COR-L47 (cell line): ENCODE data around the gene COL6A3.

ENCODE experiments used
- DNase-seq: peaks from one replicate; lab custom pipeline; 2025; lab: John Stamatoyannopoulos, UW

COL6A3 gene

DNA sequence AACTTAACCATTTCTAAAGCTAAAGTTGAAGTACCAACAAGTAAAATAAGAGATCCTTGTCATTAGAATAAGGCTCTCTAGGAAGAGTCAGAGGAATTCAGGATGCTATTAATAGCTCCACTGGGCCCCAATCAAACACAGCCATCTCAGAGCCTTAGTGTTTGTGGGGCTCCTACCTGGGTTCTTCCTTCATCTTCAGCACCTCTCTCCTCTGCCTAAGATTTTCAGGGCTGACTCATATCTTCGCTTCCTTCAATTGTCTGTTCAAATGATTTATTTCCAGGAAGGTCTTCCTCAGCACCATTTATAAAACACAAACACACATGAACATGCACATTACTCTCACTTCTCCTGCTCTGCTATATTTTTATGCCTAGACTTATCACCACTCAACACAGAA lies 119.5 kb downstream of the COL6A3 start:
- no peak for DNase-seq

DNA sequence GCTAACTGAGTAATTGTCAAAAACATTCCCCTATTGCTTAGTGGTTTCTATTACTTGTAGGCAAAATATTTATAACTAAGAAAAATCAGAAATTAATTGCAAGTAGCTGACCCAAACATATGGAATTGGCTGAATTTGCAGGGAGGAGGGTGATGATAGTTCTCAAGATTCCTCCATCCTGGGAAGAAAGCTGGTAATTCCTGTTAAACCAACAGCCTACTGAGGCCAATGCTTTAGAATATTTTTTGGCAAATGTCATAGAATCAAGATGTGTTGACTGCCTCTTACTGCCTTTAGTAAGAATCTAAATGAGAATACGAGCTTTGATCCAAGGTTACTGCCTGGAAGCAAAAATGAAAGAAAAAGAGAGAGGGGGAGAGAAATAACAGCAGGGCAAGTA lies 120.0 kb downstream of the COL6A3 start:
- no peak for DNase-seq

DNA sequence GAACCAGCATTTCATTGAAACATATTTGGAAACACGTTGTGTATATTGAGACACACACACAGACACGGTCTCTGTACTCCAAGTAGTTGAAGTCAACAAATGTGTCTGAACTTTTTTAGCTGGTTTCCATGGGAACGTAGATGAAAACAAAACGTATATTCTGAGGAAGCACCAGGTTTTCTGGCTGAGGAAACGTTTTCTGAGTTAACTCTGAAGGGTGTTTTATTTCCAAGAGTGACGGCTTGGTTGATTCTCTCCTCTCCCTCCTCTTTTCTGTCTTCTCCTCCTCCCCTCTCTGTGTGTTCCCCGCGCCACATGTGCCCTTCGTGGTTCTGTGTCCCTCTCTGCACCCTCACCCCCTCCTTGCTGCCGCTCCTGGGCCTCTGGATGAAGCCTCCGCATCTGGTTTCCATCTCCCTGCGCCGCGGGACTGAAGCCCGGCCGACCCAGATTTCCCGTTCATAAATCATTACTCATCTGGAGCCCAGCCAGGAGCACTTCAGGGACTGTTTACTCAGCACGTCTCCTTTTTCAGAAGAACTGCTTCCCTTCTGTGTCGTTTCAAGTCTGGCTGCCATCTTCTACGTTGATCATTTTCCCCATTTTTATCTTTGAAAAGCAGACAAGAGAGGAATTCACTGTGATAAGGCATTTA lies 122.7 kb downstream of the COL6A3 start:
- DNase-seq, result peak; percentile 66

DNA sequence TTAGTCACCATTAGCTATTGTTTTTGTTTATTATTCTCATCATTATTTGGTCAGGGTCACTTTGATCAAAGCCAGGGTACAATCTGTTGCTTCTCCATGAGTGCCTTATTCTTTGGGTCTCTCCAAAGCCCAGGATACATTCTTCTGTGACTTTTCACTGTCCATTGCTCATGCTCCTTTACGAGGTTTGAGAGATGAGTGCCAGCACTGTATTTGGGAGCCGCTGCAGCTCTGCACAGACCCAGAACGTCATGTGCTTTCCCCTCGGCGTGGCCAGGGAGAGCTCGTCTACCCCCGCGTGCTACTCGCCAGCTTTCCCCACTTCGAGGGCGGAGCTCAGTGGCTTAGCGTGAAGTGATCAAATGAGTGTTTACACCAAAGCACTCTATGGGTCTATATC lies 123.7 kb downstream of the COL6A3 start:
- DNase-seq, result no peak

DNA sequence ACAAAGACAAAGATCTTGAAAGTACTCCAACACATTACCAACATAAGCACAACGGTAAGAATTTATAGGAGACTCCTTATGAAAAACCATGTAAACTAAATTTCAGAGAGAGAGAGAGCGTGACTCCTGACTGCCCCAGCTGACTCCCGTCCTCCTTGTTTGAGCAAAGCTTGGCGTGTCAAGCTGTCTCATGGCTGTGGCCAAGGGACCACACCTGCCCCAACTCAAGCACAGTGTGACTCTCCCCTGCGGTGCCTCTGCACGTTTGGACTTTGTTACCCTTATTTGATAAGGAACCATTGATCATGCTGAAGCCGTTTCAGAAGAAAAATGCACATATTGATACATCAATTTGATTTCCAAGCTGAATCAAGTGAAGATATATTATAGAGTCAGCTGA lies 124.8 kb downstream of the COL6A3 start:
- DNase-seq, result no peak

DNA sequence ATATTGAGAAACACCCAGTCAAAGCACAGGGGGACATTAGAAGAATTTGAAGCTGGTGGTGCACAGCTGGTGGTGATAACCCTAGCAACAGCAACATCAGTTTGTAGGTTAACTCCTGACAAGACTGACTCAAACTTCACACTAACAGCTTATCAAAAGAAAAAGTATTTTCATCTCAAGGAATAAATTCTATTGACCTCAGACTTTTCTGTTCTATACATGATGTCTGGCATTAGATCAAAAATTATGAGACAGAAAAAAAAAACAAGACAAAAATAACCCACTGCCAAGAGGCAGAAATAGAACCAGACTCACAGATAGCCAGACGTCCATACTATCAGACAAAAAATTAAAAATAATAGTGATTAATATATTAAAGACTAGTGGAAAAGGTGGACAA lies 126.1 kb downstream of the COL6A3 start:
- no peak for DNase-seq

DNA sequence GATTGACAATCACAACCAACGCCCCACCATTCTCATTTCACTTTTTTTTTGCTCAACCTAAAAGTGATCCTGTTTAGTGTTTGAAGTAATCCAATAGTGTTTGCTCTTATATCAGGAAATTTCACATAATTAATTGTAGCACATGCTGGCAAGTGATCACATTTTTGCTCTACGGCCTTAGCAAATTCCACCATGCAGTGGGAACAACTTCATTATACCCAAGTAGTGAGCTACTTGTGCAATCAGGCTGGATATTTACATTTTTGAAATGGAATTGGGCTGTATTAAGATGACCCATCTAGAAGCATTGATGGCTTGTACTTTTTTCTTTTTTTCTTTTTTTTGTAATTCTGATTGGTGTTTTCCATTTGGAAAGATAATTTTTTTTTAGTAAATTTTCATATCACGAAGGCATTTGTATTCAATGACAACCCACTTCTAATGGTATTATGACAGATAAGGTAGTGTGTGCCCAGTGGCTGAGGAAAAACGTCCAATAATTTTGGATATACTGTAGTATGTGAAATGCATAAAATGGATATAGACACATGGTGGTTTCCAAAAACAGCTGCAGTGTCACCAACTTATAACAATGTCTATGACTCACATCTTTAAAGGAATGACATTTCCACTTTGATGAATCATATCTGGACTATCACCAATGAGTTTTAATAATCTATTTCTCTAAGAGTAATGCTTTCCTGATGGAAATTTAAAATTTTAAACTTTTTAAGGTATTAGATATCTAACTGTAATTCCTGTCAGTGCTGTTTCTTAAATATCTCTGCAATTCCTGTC lies 130.6 kb downstream of the COL6A3 start:
- no peak for DNase-seq

DNA sequence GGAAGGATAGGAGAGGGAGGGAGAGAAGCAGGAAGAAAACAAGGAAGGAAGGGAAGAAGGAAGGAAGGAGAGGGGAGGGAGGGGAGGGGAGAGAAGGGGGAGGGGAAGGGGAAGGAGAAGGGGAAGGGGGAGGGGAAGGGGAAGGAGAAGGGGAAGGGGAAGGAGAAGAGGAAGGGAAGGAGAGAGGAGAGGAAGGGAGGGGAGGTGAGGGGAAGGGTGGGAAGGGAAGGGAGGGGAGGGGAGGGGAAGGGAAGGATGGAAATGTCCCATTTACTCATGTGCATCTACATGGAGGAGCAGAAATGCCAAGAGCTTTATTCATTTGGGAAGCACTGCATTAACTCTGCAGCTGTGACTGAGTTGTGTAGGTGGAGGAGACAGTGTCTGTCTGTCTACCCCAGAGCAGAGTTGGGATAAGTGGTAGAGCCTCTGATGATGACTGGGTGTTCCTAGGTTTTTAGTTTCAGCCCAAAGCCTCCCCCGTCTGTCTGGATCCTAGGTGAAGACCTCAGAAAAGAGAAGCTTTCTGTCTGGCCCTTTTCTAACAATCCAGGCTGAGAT lies 131.3 kb downstream of the COL6A3 start:
- no peak for DNase-seq

DNA sequence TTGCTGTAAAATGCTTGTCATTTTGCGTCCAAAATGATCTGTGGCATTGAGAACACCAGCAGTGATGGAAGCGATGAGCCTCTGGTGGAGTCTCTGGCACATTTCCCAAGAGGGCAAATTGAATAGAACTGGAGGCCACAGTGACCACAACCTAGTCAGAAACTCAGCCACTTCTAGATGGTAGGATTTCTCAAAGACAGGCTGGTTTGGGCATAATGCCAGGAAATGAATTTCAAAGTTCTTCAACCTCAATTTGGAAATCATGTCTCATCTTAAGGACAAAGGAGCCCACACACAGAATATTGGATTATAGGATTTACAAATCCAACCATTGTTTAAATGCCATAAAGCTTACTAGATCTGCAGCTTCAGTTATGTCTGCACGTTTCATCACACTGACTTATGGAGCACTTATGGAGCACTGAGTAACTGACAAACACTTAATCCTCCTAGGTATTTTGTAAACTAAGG lies 132.1 kb downstream of the COL6A3 start:
- DNase-seq, result no peak

DNA sequence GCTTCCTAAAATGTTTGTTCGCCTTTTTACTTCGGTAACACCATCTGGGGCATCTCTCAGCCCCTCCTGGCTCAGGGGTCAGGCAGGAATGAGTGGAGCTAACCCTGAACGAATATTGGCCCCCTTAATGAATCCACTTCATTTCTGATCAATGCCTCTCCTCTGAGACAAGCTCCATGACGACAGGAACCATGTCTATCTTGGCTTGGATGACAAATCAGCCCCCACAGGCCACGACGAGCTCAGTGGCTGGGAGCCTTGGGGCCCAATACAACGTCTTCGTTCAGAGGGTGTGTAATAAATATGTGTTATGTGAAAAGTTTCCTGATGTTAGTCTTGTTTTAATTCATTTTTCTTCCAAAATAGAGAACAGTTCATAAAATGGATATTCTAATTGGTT lies 133.0 kb downstream of the COL6A3 start:
- no peak for DNase-seq

DNA sequence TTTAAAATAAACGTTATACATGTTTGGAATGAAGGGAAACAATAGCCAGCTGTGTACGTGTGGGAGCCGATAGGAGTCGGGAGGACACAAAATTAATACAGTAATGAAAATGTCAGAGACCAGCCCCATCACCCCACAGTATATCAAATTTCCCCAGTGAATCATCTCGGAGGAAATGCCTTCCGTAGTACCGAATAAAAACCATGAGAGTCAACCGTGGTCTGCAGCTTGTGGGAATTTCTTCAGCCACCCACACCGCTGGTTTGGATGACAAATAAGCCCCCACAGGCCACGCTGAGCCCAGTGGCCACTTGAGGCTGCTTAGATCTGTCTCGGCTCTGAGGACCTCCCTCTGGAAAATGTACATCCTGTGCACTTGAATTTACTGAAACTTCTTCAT lies 133.7 kb downstream of the COL6A3 start:
- no peak for DNase-seq

DNA sequence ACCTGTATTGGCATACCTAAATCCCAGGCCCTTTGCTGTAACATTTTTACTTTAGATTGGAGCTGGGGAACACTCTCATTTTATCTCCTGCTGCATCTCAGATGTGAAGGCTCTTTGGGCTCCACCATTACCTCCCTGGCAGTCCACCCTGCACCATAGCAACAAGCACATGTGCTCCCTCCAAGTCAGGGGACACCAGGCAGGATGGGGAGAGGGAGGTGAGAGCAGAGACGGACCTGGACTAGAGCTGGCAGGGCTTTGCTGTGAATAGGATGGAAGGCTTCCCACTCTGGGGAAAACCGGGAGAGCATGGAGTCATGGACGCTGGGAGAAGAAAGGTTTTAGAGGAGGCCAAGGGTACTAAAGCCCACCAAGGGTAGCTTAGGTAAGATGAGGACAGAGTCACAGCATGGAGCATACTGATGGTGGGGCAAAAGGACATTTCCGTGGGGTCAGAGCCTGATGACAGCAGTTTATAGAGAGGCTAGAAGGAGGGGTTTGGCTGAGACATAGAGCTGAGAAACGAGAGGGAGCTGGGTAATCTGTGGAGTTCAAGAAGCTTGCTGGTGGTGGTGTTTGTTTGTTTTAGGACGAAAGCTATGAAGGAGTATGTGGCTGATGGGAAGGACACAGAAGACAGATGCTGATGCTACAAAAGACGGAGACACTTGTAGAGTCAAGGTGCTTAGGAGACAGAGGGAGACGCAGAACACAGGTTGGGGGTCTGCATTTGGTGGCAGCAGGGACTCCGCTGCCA lies 134.8 kb downstream of the COL6A3 start:
- no peak for DNase-seq

DNA sequence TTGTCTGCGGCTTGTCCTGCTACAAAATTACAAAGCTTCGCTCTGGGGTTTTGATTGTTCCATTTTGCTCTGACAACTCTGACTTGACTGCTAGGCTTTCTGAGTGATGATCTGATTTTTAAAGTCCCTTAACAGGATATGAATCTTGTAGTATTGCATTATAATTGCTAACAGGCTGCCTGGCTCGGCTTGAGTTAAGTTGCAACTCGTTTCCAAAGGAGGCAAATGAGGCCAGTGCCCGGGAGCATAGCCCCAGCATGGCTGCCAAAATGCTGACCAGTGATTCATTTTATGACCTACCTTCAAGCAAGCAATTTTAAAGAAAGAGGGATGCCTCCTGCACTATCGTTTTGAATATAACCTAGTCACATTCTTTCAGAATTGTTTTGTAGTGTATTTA lies 135.4 kb downstream of the COL6A3 start:
- DNase-seq, result no peak

DNA sequence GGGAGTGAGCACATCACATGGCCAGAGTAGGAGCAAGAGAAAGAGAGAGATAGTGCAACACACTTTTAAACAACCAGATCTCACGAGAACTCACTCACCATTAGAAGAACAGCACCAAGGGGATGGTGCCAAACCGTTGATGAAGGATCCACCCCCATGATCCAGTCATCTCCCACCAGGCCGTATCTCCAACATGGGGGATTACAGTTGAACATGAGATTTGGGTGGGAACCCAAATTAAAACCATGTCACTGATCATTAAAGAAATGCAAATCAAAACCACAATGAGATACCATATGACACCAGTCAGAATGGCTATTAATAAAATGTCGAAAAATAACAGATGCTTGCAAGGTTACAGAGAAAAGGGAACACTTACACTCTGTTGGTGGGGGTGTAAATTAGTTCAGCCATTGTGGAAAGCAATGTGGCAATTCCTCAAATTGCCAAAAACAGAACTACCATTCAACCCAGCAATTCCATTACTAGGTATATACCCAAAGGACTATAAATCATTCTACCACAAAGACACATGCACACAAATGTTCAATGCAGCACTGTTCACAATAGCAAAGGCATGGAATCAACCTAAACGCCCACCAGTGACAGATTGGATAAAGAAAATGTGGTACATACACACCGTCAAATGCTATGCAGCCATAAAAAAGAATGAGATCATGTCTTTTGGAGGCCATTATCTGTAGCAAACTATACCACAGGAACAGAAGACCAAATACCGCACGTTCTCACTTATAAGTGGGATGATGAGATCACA lies 137.1 kb downstream of the COL6A3 start:
- DNase-seq, result no peak
